ENCODE measurements around the gene TPRN. TPM values are rescaled to one million over a fixed set of nuclear protein-coding genes. Genes with fewer than 3 reads are reported as not detected.

The TPRN gene
- total RNA-seq, 1 donor = 2.4 TPM

GRCh38 chr9:137205126-137206069 is 4.9 kb upstream of the TPRN start, which contains the start of the genes NDOR1 and TMEM203:
NDOR1 (plus strand) TSS chr9:137205700; CDS start chr9:137205778, 78 bp downstream.
TMEM203 (minus strand) TSS chr9:137205648; CDS start chr9:137205414, 234 bp downstream.
- Histone ChIP-seq H3K27me3 (ENCODE audit: insufficient read depth, low read length) (no peaks in the 10 kb centered on the region), H3K9me3 (ENCODE audit: low read depth, low read length) (no peaks in the 10 kb centered on the region), H3K4me3 (ENCODE audit: low read length) (peak within 1 kb of the TSS; percentile 94), H3K4me1 (ENCODE audit: insufficient read depth, low read length) (peaks cover 44% of the 10 kb centered on the region)

- Histone ChIP-seq H3K4me3 (ENCODE audit: low read length) (peak overlapping the region; percentile 94), H3K9me3 (ENCODE audit: low read depth, low read length) (no peaks in the 10 kb centered on the region), H3K27me3 (ENCODE audit: insufficient read depth, low read length) (no peaks in the 10 kb centered on the region), H3K4me1 (ENCODE audit: insufficient read depth, low read length) (peaks cover 44% of the 10 kb centered on the region)
Measured at GRCh38 chr9:137204731-137205125, 4.2 kb upstream of the TPRN start.

GRCh38 chr9:137202966-137203365 is 2.4 kb upstream of the TPRN start:
- peaks cover 57% of the 10 kb centered on the region for H3K4me1 ChIP-seq (ENCODE audit: insufficient read depth, low read length)
- H3K27me3 ChIP-seq (ENCODE audit: insufficient read depth, low read length) = no peaks in the 10 kb centered on the region
- H3K4me3 ChIP-seq (ENCODE audit: low read length) = no peak overlapping the region
- H3K9me3 ChIP-seq (ENCODE audit: low read depth, low read length) = no peaks in the 10 kb centered on the region

- Histone ChIP-seq H3K27me3 (ENCODE audit: insufficient read depth, low read length) (no peaks in the 10 kb centered on the region), H3K4me1 (ENCODE audit: insufficient read depth, low read length) (peaks cover 50% of the 10 kb centered on the region), H3K9me3 (ENCODE audit: low read depth, low read length) (no peaks in the 10 kb centered on the region), H3K4me3 (ENCODE audit: low read length) (peak overlapping the region; percentile 57)
Measured at GRCh38 chr9:137201205-137201868, 796 bp upstream of the TPRN start.

GRCh38 chr9:137199411-137200121 is 975 bp downstream of the TPRN start:
- no peaks in the 10 kb centered on the region for H3K9me3 ChIP-seq (ENCODE audit: low read depth, low read length)
- H3K27me3 ChIP-seq (ENCODE audit: insufficient read depth, low read length) = no peaks in the 10 kb centered on the region
- peaks cover 36% of the 10 kb centered on the region for H3K4me1 ChIP-seq (ENCODE audit: insufficient read depth, low read length)
- no peak overlapping the region for H3K4me3 ChIP-seq (ENCODE audit: low read length)

GRCh38 chr9:137198902-137199283 is 1.6 kb downstream of the TPRN start:
- Histone ChIP-seq H3K9me3 (ENCODE audit: low read depth, low read length) (no peaks in the 10 kb centered on the region), H3K27me3 (ENCODE audit: insufficient read depth, low read length) (no peaks in the 10 kb centered on the region)

GRCh38 chr9:137198051-137198901 is 2.3 kb downstream of the TPRN start:
- Histone ChIP-seq H3K9me3 (ENCODE audit: low read depth, low read length) (no peaks in the 10 kb centered on the region), H3K27me3 (ENCODE audit: insufficient read depth, low read length) (no peaks in the 10 kb centered on the region), H3K4me1 (ENCODE audit: insufficient read depth, low read length) (peaks cover 28% of the 10 kb centered on the region), H3K4me3 (ENCODE audit: low read length) (no peak overlapping the region)

More at GRCh38 chr9:137198902-137199283, 1.6 kb downstream of the TPRN start:
- peaks cover 30% of the 10 kb centered on the region for H3K4me1 ChIP-seq (ENCODE audit: insufficient read depth, low read length)
- no peak overlapping the region for H3K4me3 ChIP-seq (ENCODE audit: low read length)

GRCh38 chr9:137195525-137196220 is 4.9 kb downstream of the TPRN start:
- Histone ChIP-seq H3K4me3 (ENCODE audit: low read length) (no peak overlapping the region), H3K9me3 (ENCODE audit: low read depth, low read length) (no peaks in the 10 kb centered on the region), H3K27me3 (ENCODE audit: insufficient read depth, low read length) (no peaks in the 10 kb centered on the region), H3K4me1 (ENCODE audit: insufficient read depth, low read length) (peaks cover 13% of the 10 kb centered on the region)

GRCh38 chr9:137194909-137195308 is 5.6 kb downstream of the TPRN start:
- Histone ChIP-seq H3K4me1 (ENCODE audit: insufficient read depth, low read length) (peaks cover 17% of the 10 kb centered on the region), H3K9me3 (ENCODE audit: low read depth, low read length) (no peaks in the 10 kb centered on the region), H3K27me3 (ENCODE audit: insufficient read depth, low read length) (no peaks in the 10 kb centered on the region), H3K4me3 (ENCODE audit: low read length) (no peak overlapping the region)

- no peak overlapping the region for H3K4me3 ChIP-seq (ENCODE audit: low read length)
- peaks cover 19% of the 10 kb centered on the region for H3K4me1 ChIP-seq (ENCODE audit: insufficient read depth, low read length)
- no peaks in the 10 kb centered on the region for H3K9me3 ChIP-seq (ENCODE audit: low read depth, low read length)
- no peaks in the 10 kb centered on the region for H3K27me3 ChIP-seq (ENCODE audit: insufficient read depth, low read length)
Measured at GRCh38 chr9:137194388-137194787, 6.2 kb downstream of the TPRN start.

- no peaks in the 10 kb centered on the region for H3K27me3 ChIP-seq (ENCODE audit: insufficient read depth, low read length)
Measured at GRCh38 chr9:137193771-137194170, 6.8 kb downstream of the TPRN start.

GRCh38 chr9:137192859-137193258 is 7.7 kb downstream of the TPRN start:
- Histone ChIP-seq H3K9me3 (ENCODE audit: low read depth, low read length) (no peaks in the 10 kb centered on the region), H3K4me3 (ENCODE audit: low read length) (no peak overlapping the region), H3K4me1 (ENCODE audit: insufficient read depth, low read length) (peaks cover 16% of the 10 kb centered on the region), H3K27me3 (ENCODE audit: insufficient read depth, low read length) (no peaks in the 10 kb centered on the region)

More at GRCh38 chr9:137193771-137194170, 6.8 kb downstream of the TPRN start:
- peaks cover 18% of the 10 kb centered on the region for H3K4me1 ChIP-seq (ENCODE audit: insufficient read depth, low read length)
- no peak overlapping the region for H3K4me3 ChIP-seq (ENCODE audit: low read length)
- H3K9me3 ChIP-seq (ENCODE audit: low read depth, low read length) = no peaks in the 10 kb centered on the region

GRCh38 chr9:137192448-137192780 is 8.1 kb downstream of the TPRN start:
- Histone ChIP-seq H3K9me3 (ENCODE audit: low read depth, low read length) (no peaks in the 10 kb centered on the region), H3K4me3 (ENCODE audit: low read length) (no peak overlapping the region), H3K4me1 (ENCODE audit: insufficient read depth, low read length) (peaks cover 21% of the 10 kb centered on the region), H3K27me3 (ENCODE audit: insufficient read depth, low read length) (no peaks in the 10 kb centered on the region)
